Measurements from ENCODE around the gene CLCN4. TPM values are rescaled to one million over a fixed set of nuclear protein-coding genes. Genes with fewer than 3 reads are reported as not detected.

The CLCN4 gene
- total RNA-seq, 1 experiment from 2014 or later: 4.3 TPM

- Histone ChIP-seq H3K27me3 (ENCODE audit: control insufficient read depth, insufficient read depth, low read length) (no peaks in the 10 kb centered on the region), H3K36me3 (replicated peaks; ENCODE audit: control insufficient read depth, insufficient read depth, low read length) (no peaks in the 10 kb centered on the region), H3K4me3 (ENCODE audit: insufficient read depth, low read depth, low read length) (no peak overlapping the region)
- DNase-seq: no peak
Measured at GRCh38 chrX:10242026-10242425, 85.3 kb downstream of the CLCN4 start.

GRCh38 chrX:10243106-10243505 lies 86.3 kb downstream of the CLCN4 start:
- H3K4me3 ChIP-seq (ENCODE audit: insufficient read depth, low read depth, low read length): no peak overlapping the region
- H3K36me3 ChIP-seq (replicated peaks; ENCODE audit: control insufficient read depth, insufficient read depth, low read length): no peaks in the 10 kb centered on the region
- no peak for DNase-seq
- no peaks in the 10 kb centered on the region for H3K27me3 ChIP-seq (ENCODE audit: control insufficient read depth, insufficient read depth, low read length)

GRCh38 chrX:10244915-10245622 lies 88.3 kb downstream of the CLCN4 start:
- no peaks in the 10 kb centered on the region for H3K27me3 ChIP-seq (ENCODE audit: control insufficient read depth, insufficient read depth, low read length)
- H3K36me3 ChIP-seq (replicated peaks; ENCODE audit: control insufficient read depth, insufficient read depth, low read length): no peaks in the 10 kb centered on the region
- DNase-seq: no peak
- H3K4me3 ChIP-seq (ENCODE audit: insufficient read depth, low read depth, low read length): no peak overlapping the region

DNA sequence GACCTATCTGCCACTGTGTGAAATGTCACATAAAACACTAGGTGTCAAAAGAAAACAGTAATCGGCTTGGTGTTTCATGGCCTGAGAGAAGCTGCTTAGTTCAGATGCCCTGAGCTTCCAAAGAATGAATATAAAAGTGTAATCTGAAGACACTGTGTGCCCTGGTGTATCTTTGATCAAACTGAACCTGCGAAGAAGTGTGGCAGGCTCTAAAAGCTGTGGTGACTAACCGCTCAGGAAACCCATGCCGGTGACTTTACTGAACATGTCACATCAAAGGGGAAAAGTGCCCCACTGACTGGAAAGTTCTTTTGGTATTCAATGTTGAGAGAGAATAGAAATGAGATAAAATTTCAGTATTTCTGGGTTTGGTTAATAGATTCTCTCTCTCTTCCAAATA lies 89.1 kb downstream of the CLCN4 start:
- Histone ChIP-seq H3K27me3 (ENCODE audit: control insufficient read depth, insufficient read depth, low read length) (no peaks in the 10 kb centered on the region), H3K4me3 (ENCODE audit: insufficient read depth, low read depth, low read length) (no peak overlapping the region), H3K36me3 (replicated peaks; ENCODE audit: control insufficient read depth, insufficient read depth, low read length) (no peaks in the 10 kb centered on the region)
- DNase-seq: no peak

DNA sequence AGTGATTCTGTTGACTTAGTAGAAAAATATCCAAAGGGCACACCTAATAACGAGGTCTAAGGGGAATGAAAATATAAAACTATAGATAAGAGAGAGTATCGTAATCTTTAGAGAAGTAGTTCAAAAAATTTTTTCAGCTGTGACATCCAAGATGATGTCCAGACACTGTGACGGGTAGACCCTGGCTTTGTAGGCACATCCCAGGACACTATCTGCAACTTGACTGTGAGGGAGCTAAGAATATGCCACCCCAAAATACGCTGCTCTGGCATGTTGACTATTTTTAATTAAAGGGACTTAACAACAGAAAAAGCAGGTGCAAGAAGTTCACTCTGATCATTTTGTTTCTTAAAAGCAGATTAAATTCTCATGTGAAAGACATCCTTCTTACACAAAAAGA lies 89.5 kb downstream of the CLCN4 start:
- no peaks in the 10 kb centered on the region for H3K27me3 ChIP-seq (ENCODE audit: control insufficient read depth, insufficient read depth, low read length)
- H3K4me3 ChIP-seq (ENCODE audit: insufficient read depth, low read depth, low read length): no peak overlapping the region
- DNase-seq: no peak
- no peaks in the 10 kb centered on the region for H3K36me3 ChIP-seq (replicated peaks; ENCODE audit: control insufficient read depth, insufficient read depth, low read length)

DNA sequence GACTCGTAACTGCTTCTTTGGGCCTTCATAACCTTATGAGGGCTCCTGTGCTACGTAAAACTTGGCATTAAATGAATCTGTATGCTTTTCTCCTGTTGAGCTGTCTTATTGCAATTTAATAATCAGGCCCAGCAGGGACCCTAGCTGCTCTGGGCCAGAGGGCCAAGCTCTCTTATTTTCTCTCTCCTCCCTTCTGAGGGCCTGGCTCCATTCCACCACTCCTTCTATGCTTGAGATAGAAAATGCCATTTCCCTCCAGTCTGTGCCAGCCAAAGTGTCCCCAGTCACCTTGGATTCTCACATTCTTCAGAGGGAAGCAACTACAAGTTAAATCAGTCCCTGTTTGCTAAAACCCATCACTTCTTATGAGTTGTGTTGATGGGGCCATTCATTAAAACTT lies 90.1 kb downstream of the CLCN4 start:
- no peak for DNase-seq
- no peak overlapping the region for H3K4me3 ChIP-seq (ENCODE audit: insufficient read depth, low read depth, low read length)
- H3K36me3 ChIP-seq (replicated peaks; ENCODE audit: control insufficient read depth, insufficient read depth, low read length): no peaks in the 10 kb centered on the region

DNA sequence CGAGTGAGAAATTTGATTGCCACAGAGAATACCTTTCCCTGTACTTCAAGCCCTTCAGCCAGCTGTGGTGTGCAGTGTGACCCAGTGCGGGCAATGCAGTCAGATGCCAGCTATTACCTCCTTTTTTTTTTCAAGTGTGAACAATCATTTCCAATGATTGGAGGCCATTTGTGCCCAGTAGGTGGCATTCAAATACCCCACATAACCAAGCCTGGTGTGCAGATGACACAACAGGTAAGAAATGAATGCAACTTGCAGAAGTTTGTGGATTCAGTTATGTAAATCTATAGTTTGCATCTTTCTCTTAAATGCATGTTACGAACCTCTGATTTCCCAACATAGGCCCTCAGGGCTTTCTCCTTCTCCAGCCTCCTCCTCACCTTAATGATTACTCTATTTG lies 98.0 kb downstream of the CLCN4 start:
- H3K4me3 ChIP-seq (ENCODE audit: insufficient read depth, low read depth, low read length): no peak overlapping the region
- no peak for DNase-seq
- H3K27me3 ChIP-seq (ENCODE audit: control insufficient read depth, insufficient read depth, low read length): no peaks in the 10 kb centered on the region
- H3K36me3 ChIP-seq (replicated peaks; ENCODE audit: control insufficient read depth, insufficient read depth, low read length): no peaks in the 10 kb centered on the region

More for the DNA sequence above, 90.1 kb downstream of the CLCN4 start:
- no peaks in the 10 kb centered on the region for H3K27me3 ChIP-seq (ENCODE audit: control insufficient read depth, insufficient read depth, low read length)

GRCh38 chrX:10259716-10260115 lies 102.9 kb downstream of the CLCN4 start:
- no peaks in the 10 kb centered on the region for H3K36me3 ChIP-seq (replicated peaks; ENCODE audit: control insufficient read depth, insufficient read depth, low read length)
- H3K4me3 ChIP-seq (ENCODE audit: insufficient read depth, low read depth, low read length): no peak overlapping the region

GRCh38 chrX:10265775-10266174 lies 109.0 kb downstream of the CLCN4 start:
- Histone ChIP-seq H3K27me3 (ENCODE audit: control insufficient read depth, insufficient read depth, low read length) (no peaks in the 10 kb centered on the region), H3K4me3 (ENCODE audit: insufficient read depth, low read depth, low read length) (no peak overlapping the region), H3K36me3 (replicated peaks; ENCODE audit: control insufficient read depth, insufficient read depth, low read length) (no peaks in the 10 kb centered on the region)
- no peak for DNase-seq

More at GRCh38 chrX:10259716-10260115, 102.9 kb downstream of the CLCN4 start:
- H3K27me3 ChIP-seq (ENCODE audit: control insufficient read depth, insufficient read depth, low read length): no peaks in the 10 kb centered on the region
- DNase-seq: no peak

GRCh38 chrX:10278716-10279115 lies 121.9 kb downstream of the CLCN4 start:
- H3K4me3 ChIP-seq (ENCODE audit: insufficient read depth, low read depth, low read length): no peak overlapping the region
- no peaks in the 10 kb centered on the region for H3K36me3 ChIP-seq (replicated peaks; ENCODE audit: control insufficient read depth, insufficient read depth, low read length)
- H3K27me3 ChIP-seq (ENCODE audit: control insufficient read depth, insufficient read depth, low read length): no peaks in the 10 kb centered on the region
- DNase-seq: no peak

GRCh38 chrX:10280071-10280470 lies 123.3 kb downstream of the CLCN4 start:
- no peaks in the 10 kb centered on the region for H3K27me3 ChIP-seq (ENCODE audit: control insufficient read depth, insufficient read depth, low read length)
- H3K4me3 ChIP-seq (ENCODE audit: insufficient read depth, low read depth, low read length): no peak overlapping the region
- no peak for DNase-seq
- no peaks in the 10 kb centered on the region for H3K36me3 ChIP-seq (replicated peaks; ENCODE audit: control insufficient read depth, insufficient read depth, low read length)

- H3K36me3 ChIP-seq (replicated peaks; ENCODE audit: control insufficient read depth, insufficient read depth, low read length): no peaks in the 10 kb centered on the region
- DNase-seq: peak; percentile 44
- H3K4me3 ChIP-seq (ENCODE audit: insufficient read depth, low read depth, low read length): no peak overlapping the region
- H3K27me3 ChIP-seq (ENCODE audit: control insufficient read depth, insufficient read depth, low read length): no peaks in the 10 kb centered on the region
Measured at GRCh38 chrX:10282490-10282889, 125.7 kb downstream of the CLCN4 start.

DNA sequence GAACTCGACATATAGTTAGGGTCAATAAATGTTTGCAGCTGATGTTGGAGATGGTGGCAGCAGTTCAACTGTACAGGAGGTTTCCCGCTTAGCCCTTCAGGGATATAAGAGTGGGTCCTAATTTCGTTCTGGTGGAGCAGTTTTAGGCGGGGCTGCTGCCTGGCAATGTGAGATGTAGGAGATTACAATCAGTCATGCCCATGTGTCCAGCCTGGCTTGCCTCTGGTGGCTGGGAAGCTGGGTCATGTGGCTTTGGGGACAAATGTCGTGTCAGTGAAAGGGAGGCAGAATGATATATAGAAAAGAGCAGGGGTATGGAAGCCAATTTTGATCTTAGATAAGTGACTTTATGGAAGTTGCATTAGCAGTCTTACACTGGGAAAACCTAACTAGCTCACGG lies 129.4 kb downstream of the CLCN4 start:
- H3K4me3 ChIP-seq (ENCODE audit: insufficient read depth, low read depth, low read length): no peak overlapping the region
- no peaks in the 10 kb centered on the region for H3K27me3 ChIP-seq (ENCODE audit: control insufficient read depth, insufficient read depth, low read length)
- DNase-seq: no peak
- no peaks in the 10 kb centered on the region for H3K36me3 ChIP-seq (replicated peaks; ENCODE audit: control insufficient read depth, insufficient read depth, low read length)

Data from H7 (cell line).